Measurements from ENCODE around the gene EIF2B5. TPM values are rescaled to one million over a fixed set of nuclear protein-coding genes. Genes with fewer than 3 reads are reported as not detected.

The EIF2B5 gene
- polyA plus RNA-seq, 3 donors: 22.7 to 50.0 (median 24.1) TPM

DNA sequence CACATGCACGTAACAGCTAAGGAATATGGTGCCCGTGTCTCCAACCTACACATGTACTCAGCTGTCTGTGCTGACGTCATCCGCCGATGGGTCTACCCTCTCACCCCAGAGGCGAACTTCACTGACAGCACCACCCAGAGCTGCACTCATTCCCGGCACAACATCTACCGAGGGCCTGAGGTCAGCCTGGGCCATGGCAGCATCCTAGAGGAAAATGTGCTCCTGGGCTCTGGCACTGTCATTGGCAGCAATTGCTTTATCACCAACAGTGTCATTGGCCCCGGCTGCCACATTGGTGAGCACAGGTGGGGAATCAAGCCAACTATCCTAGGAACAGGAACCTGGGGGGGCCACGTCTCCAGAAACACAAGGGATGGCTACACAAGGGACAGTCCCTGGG, 5.3 kb downstream of the EIF2B5 start:
- Histone ChIP-seq H2AFZ (ENCODE audit: insufficient read depth, low read depth, low read length, poor library complexity, severe bottlenecking) (no peak overlapping the region), H3K27ac (ENCODE audit: low read depth in 1 of 2, low read length in 2 of 2) (peak overlapping the region in 1 of 2 donors; percentile 12), H3K9me3 (replicated peaks in 1 of 2; ENCODE audit: control insufficient read depth in 1 of 2, insufficient read depth in 1 of 2, low read length in 2 of 2) (no peaks in the 10 kb centered on the region), H3K79me2 (ENCODE audit: insufficient read depth, low read length) (peaks cover 44% of the 10 kb centered on the region), H3K36me3 (replicated peaks in 1 of 2; ENCODE audit: control insufficient read depth in 1 of 2, insufficient read depth in 2 of 2, low read length in 2 of 2) (peaks cover 66 to 73% of the 10 kb centered on the region in 2 donors), H4K20me1 (ENCODE audit: insufficient read depth, low read length) (peaks cover 29% of the 10 kb centered on the region), H3K4me1 (ENCODE audit: control insufficient read depth in 1 of 2, insufficient read depth in 2 of 2, low read length in 2 of 2) (peaks cover 12 to 19% of the 10 kb centered on the region in 2 donors), H3K9ac (ENCODE audit: insufficient read depth, low read length, poor library complexity, severe bottlenecking) (no peak overlapping the region), H3K27me3 (ENCODE audit: control insufficient read depth in 2 of 2, insufficient read depth in 2 of 2, low read length in 2 of 2) (no peaks in the 10 kb centered on the region), H3K4me2 (replicated peaks; ENCODE audit: extremely low read depth, low read length, poor library complexity, severe bottlenecking) (no peak overlapping the region), H3K4me3 (replicated peaks in 1 of 3; ENCODE audit: low read depth in 2 of 3, low read length in 3 of 3) (no peak overlapping the region)
- no peak for DNase-seq
- Mint-ChIP-seq H3K27ac (no peak overlapping the region), H3K4me3 (no peak overlapping the region), H3K9me3 (peaks cover 0 to 1% (median 0%) of the 10 kb centered on the region in 7 donors), H3K36me3 (peaks cover 65 to 79% of the 10 kb centered on the region in 2 donors), H3K4me1 (peaks cover 19% of the 10 kb centered on the region), H3K27me3 (ENCODE audit: low read depth in 3 of 3) (peaks cover 0 to 2% (median 0%) of the 10 kb centered on the region in 3 donors)
- intact Hi-C loops (cut with micrococcal nuclease): loop anchor here in 1 of 2 donors (10.0 kb wide), 1 partner anchor 246 kb away; no protein-coding TSS in a partner anchor
- TF ChIP-seq CTCF (IDR thresholded peaks at IDR 0.05): no peak
- WGBS (ENCODE audit: insufficient coverage): 99% methylated on average over 10 of the region's 10 CpGs

- H3K4me2 ChIP-seq (replicated peaks; ENCODE audit: extremely low read depth, low read length, poor library complexity, severe bottlenecking): no peak overlapping the region
- Mint-ChIP-seq H3K27ac (peak overlapping the region in 2 of 7 donors; percentile 21 to 53), H3K9me3 (peaks cover 0 to 1% (median 0%) of the 10 kb centered on the region in 7 donors), H3K4me1 (peaks cover 2% of the 10 kb centered on the region), H3K36me3 (peaks cover 74 to 89% of the 10 kb centered on the region in 2 donors), H3K4me3 (no peak overlapping the region), H3K27me3 (ENCODE audit: low read depth in 3 of 3) (peaks cover 0 to 2% (median 0%) of the 10 kb centered on the region in 3 donors)
- intact Hi-C loops (cut with micrococcal nuclease): loop anchor here in 1 of 2 donors (10.0 kb wide), 1 partner anchor 247 kb away; no protein-coding TSS in a partner anchor
- no peak for DNase-seq
- H3K9ac ChIP-seq (ENCODE audit: insufficient read depth, low read length, poor library complexity, severe bottlenecking): no peak overlapping the region
- TF ChIP-seq CTCF (IDR thresholded peaks at IDR 0.05): no peak
- no peak overlapping the region for H3K4me3 ChIP-seq (replicated peaks in 1 of 3; ENCODE audit: low read depth in 2 of 3, low read length in 3 of 3)
- H3K79me2 ChIP-seq (ENCODE audit: insufficient read depth, low read length): peaks cover 26% of the 10 kb centered on the region
- H3K9me3 ChIP-seq (replicated peaks in 1 of 2; ENCODE audit: control insufficient read depth in 1 of 2, insufficient read depth in 1 of 2, low read length in 2 of 2): no peaks in the 10 kb centered on the region
- H3K36me3 ChIP-seq (replicated peaks in 1 of 2; ENCODE audit: control insufficient read depth in 1 of 2, insufficient read depth in 2 of 2, low read length in 2 of 2): peaks cover 75 to 86% of the 10 kb centered on the region in 2 donors
- H3K27me3 ChIP-seq (ENCODE audit: control insufficient read depth in 2 of 2, insufficient read depth in 2 of 2, low read length in 2 of 2): no peaks in the 10 kb centered on the region
- H2AFZ ChIP-seq (ENCODE audit: insufficient read depth, low read depth, low read length, poor library complexity, severe bottlenecking): no peak overlapping the region
- H3K4me1 ChIP-seq (ENCODE audit: control insufficient read depth in 1 of 2, insufficient read depth in 2 of 2, low read length in 2 of 2): peaks cover 0 to 3% of the 10 kb centered on the region in 2 donors
- 100% methylated on average over 1 of the region's 7 CpGs for WGBS (ENCODE audit: insufficient coverage)
- peaks cover 25% of the 10 kb centered on the region for H4K20me1 ChIP-seq (ENCODE audit: insufficient read depth, low read length)
- peak overlapping the region in 1 of 2 donors; percentile 14 for H3K27ac ChIP-seq (ENCODE audit: low read depth in 1 of 2, low read length in 2 of 2)
These were observed 7.0 kb downstream of the EIF2B5 start for GRCh38 chr3:184142199-184142598.
